Thyroid gland (tissue), 4 donors: ENCODE results near the gene LIMK1.

Experiments
- CTCF ChIP-seq, 6 experiments: fragments of 200-600 bp in 3 of 6; fragments of 450-650 bp in 3 of 6; sonication (generic) in 3 of 6; IDR thresholded peaks; one replicate each; pipeline ENCODE4 v1.5.1; 2016 to 2019; ENCODE audit warnings: antibody characterized with exemption in 6 of 6, mild to moderate bottlenecking in 2 of 6, inconsistent platforms in 1 of 6, moderate library complexity in 1 of 6
- POLR2A ChIP-seq, 2 donors: fragments of 450-650 bp; IDR thresholded peaks; one replicate each; pipeline ENCODE4 v1.6.1; 2017; ENCODE audit warnings: antibody characterized with exemption in 2 of 2, mild to moderate bottlenecking in 2 of 2, moderate library complexity in 1 of 2

GRCh38 chr7:74129887-74130286, 46.3 kb downstream of the LIMK1 start:
- TF ChIP-seq CTCF (IDR thresholded peaks at IDR 0.05) (no peak), POLR2A (IDR thresholded peaks at IDR 0.05) (no peak)
